Measurements from ENCODE around the gene SOX5.

GRCh38 chr12:23540572-23540971 lies 408.9 kb downstream of the SOX5 start:
- TF ChIP-seq POLR2A (IDR thresholded peaks at IDR 0.05; ENCODE audit: low read depth, low read length): no peak
- TF ChIP-seq TAF1 (IDR thresholded peaks at IDR 0.05; ENCODE audit: low read depth, low read length): no peak
- TF ChIP-seq POU2F2 (IDR thresholded peaks at IDR 0.05; ENCODE audit: low read depth, low read length): no peak
- TF ChIP-seq POLR2AphosphoS5 (IDR thresholded peaks at IDR 0.05; ENCODE audit: low read depth, low read length): no peak
- no peak for TF ChIP-seq SPI1 (IDR thresholded peaks at IDR 0.05; ENCODE audit: low read depth, low read length)
